Kidney (tissue), 14 donors: ENCODE measurements around the gene PLCD1. TPM values are rescaled to one million over a fixed set of nuclear protein-coding genes. Genes with fewer than 3 reads are reported as not detected.

Experiments
- DNase-seq, 5 donors: peaks; one replicate each; pipeline ENCODE4 v3.0.0-alpha.2; 2013 to 2020
- FAIRE-seq: peaks from 2 replicates; lab custom pipeline; 2012; peaks lifted over from hg19 to GRCh38; lab: Jason Lieb, UNC
- H3K27ac ChIP-seq, 2 donors: one replicate each; pipeline ENCODE4 v1.7.0; 2013; ENCODE audit warnings: low read depth in 2 of 2, low read length in 2 of 2, inconsistent platforms in 1 of 2
- H3K27me3 ChIP-seq: one replicate; pipeline ENCODE4 v1.7.1; 2013; ENCODE audit warnings: low read length, inconsistent platforms; ENCODE audit not compliant: control insufficient read depth, insufficient read depth
- H3K36me3 ChIP-seq, 3 donors: one replicate each; pipeline versions ENCODE4 v1.7.0 to v1.7.1; 2013; ENCODE audit warnings: low read length in 3 of 3, control low read depth in 1 of 3, inconsistent platforms in 1 of 3; ENCODE audit not compliant: insufficient read depth in 3 of 3, control insufficient read depth in 2 of 3
- H3K4me1 ChIP-seq, 3 donors: one replicate each; pipeline versions ENCODE4 v1.7.0 to v1.7.1; 2013; ENCODE audit warnings: low read length in 3 of 3, inconsistent platforms in 1 of 3, low read depth in 1 of 3; ENCODE audit not compliant: control insufficient read depth in 2 of 3, insufficient read depth in 2 of 3
- H3K4me3 ChIP-seq, 3 donors: one replicate each; pipeline versions ENCODE4 v1.7.0 to v1.8.1; 2013; ENCODE audit warnings: low read length in 3 of 3, control low read depth in 1 of 3, inconsistent platforms in 1 of 3
- H3K9ac ChIP-seq, 3 donors: one replicate each; pipeline versions ENCODE4 v1.7.0 to v1.7.1; 2013; ENCODE audit warnings: low read length in 3 of 3, control low read depth in 1 of 3, inconsistent platforms in 1 of 3
- H3K9me3 ChIP-seq, 3 donors: one replicate each; pipeline versions ENCODE4 v1.7.0 to v1.7.1; 2013; ENCODE audit warnings: low read length in 3 of 3, control low read depth in 1 of 3, inconsistent platforms in 1 of 3; ENCODE audit not compliant: control insufficient read depth in 2 of 3, insufficient read depth in 1 of 3
- intact Hi-C: fragments of 100-400 bp; cut with DNase I; formaldehyde crosslinking; loops from one replicate; pipeline ENCODE4 v1.11.1; 2022
- polyA plus RNA-seq: library from polyadenylated mRNA; stranded (reverse); fragments of 350-450 nt; fragmentation: Illumina TruSeq; extraction: RNeasy Lipid Tissue Mini Kit (QIAGEN cat#74804); gene quantifications from one replicate; pipeline ENCODE4 v1.2.3, GENCODE V29; 2014; ENCODE audit warnings: low read depth, low replicate concordance; ENCODE audit not compliant: insufficient read depth
- total RNA-seq: library from RNA; stranded (reverse); fragmentation: NEBNext Ultra II Directional; extraction: Animal tissue kit (Norgen Biotek cat#: 25700); gene quantifications from one replicate; pipeline ENCODE4 v1.2.1, GENCODE V29; 2021
- TF ChIP-seq, protein P1 (sequence below): IDR thresholded peaks from 3 replicates; pipeline ENCODE4 v1.5.1; 2012; ENCODE audit warnings: mild to moderate bottlenecking, moderate library complexity, borderline replicate concordance; ENCODE audit not compliant: insufficient read depth; ENCODE audit errors: extremely low read depth
- donor health status: control.
- donor health status: control.
- donor health status: control.
- donor health status: control.
- donor health status: control.
- donor health status: DM: yes; HTN: yes; CAD: no.
- donor health status: Normal renal cell carcinoma (clear cell type).

Gene PLCD1
- total and polyA plus RNA-seq, 2 donors from 2014 or later: 39.1 to 50.0 TPM

DNA sequence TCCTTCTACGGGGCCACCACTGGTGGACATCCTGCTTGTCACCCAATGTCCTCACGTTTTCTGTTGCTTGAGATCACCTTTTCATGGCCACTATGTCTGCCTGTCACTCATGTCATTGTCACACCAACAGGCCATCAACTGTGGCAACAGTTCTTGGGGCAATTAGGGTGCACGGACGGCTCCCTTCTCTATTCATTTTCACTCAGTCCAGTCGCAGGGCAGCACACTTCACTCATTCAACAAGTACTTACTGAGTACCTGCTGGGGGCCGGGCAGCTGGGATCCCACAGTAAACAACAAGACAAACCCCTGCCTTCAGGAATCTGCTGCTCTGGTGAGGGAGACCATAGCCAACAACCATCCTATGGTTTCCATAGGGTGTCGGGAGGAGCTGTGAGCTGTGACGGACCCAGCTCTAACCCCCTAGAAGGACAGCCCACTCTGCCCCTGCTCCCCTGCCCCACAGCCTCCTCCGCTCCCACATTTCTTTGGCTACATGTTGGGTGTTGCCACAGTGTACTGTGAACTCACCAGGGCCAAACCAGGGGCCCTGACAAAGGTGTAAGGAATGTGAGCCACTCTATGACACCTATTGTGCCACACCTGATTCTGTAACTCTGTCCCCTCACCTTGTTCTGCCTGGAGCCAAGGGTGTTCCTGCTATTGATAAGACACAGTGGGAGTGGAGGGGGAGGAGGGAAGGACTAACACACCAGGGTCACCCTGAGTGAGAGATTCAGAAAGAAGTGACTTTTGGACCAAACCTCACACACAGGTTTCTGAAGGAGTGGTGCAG lies 37.0 kb downstream of the PLCD1 start:
- Histone ChIP-seq H3K27me3 (no peaks in the 10 kb centered on the region), H3K4me3 (no peak overlapping the region), H3K9ac (no peak overlapping the region), H3K4me1 (peaks cover 0 to 12% (median 0%) of the 10 kb centered on the region in 3 donors), H3K36me3 (no peaks in the 10 kb centered on the region), H3K9me3 (no peaks in the 10 kb centered on the region), H3K27ac (no peak overlapping the region)
- intact Hi-C loops: no loop called here
- TF ChIP-seq, protein P1, sequence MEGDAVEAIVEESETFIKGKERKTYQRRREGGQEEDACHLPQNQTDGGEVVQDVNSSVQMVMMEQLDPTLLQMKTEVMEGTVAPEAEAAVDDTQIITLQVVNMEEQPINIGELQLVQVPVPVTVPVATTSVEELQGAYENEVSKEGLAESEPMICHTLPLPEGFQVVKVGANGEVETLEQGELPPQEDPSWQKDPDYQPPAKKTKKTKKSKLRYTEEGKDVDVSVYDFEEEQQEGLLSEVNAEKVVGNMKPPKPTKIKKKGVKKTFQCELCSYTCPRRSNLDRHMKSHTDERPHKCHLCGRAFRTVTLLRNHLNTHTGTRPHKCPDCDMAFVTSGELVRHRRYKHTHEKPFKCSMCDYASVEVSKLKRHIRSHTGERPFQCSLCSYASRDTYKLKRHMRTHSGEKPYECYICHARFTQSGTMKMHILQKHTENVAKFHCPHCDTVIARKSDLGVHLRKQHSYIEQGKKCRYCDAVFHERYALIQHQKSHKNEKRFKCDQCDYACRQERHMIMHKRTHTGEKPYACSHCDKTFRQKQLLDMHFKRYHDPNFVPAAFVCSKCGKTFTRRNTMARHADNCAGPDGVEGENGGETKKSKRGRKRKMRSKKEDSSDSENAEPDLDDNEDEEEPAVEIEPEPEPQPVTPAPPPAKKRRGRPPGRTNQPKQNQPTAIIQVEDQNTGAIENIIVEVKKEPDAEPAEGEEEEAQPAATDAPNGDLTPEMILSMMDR: no peak
- FAIRE-seq (no peak), DNase-seq (peak in 1 of 5 donors; percentile 41)

DNA sequence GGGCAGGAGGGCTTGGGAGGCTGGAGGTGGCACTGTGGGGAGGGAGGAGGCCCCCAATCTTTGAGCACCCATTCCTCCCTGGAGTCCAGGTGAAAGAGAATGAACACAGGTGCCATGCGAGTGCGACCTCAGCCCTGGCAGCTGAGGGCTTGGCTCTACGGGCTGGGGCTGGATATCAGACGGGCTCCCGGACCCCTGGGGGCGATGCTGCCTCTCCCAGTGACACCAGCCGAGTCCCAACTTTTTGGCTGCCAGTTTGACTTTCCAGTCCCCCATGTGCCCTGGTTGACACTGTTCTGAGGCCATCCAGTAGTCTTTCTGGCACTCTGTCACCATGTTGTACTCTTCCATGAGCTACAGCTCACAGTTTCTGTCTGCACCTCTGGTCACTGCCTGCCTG lies 37.6 kb downstream of the PLCD1 start:
- peaks cover 0 to 7% (median 0%) of the 10 kb centered on the region in 3 donors for H3K4me1 ChIP-seq
- DNase-seq (peak in 2 of 5 donors; percentile 30 to 63), FAIRE-seq (no peak)
- no peaks in the 10 kb centered on the region for H3K27me3 ChIP-seq
- H3K4me3 ChIP-seq: no peak overlapping the region
- no peaks in the 10 kb centered on the region for H3K9me3 ChIP-seq
- TF ChIP-seq, protein P1: no peak
- intact Hi-C loops: no loop called here
- no peaks in the 10 kb centered on the region for H3K36me3 ChIP-seq
- no peak overlapping the region for H3K27ac ChIP-seq
- no peak overlapping the region for H3K9ac ChIP-seq

DNA sequence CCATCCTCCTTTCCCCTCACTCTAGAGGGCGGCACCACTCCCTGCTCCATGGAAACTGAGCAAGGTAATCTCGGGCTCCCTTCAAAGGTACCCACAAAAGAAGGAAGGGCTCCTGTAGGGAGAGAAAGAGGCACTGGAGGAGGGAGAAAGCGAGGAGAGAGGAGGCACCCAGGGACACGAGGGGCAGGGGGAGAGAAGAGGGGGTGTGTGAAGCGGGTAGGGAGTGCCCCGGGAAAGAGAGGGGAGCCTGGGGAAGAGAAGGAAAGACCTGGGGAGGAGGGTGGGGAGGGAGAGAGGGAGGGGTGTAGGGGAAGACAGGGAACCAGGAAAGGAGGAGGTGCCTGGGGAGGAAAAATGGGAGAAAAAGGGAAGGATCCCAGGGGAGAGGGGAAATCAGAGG lies 38.3 kb downstream of the PLCD1 start:
- DNase-seq: peak in 1 of 5 donors; percentile 36
- TF ChIP-seq, protein P1: no peak
- H3K27me3 ChIP-seq: no peaks in the 10 kb centered on the region
- no peaks in the 10 kb centered on the region for H3K36me3 ChIP-seq
- H3K9ac ChIP-seq: no peak overlapping the region
- H3K9me3 ChIP-seq: no peaks in the 10 kb centered on the region
- H3K4me3 ChIP-seq: no peak overlapping the region
- no peak for FAIRE-seq
- intact Hi-C loops: no loop called here
- H3K27ac ChIP-seq: no peak overlapping the region
- H3K4me1 ChIP-seq: peaks cover 0 to 5% (median 0%) of the 10 kb centered on the region in 3 donors
